H9 (cell line): Measurements from ENCODE around the gene SIGMAR1. TPM values are rescaled to one million over a fixed set of nuclear protein-coding genes. Genes with fewer than 3 reads are reported as not detected.
A peak's percentile ranks its signal among the peaks of the same experiment; 100 is the strongest.

Source experiments
- DNase-seq: peaks from one replicate; pipeline ENCODE4 v3.0.0-alpha.2; 2017
- H2AFZ ChIP-seq: one replicate; pipeline ENCODE4 v1.6.1; 2013; ENCODE audit warnings: mild to moderate bottlenecking, low read length, control low read depth, moderate library complexity
- H2AK5ac ChIP-seq: 2 replicates; pipeline ENCODE4 v1.6.1; 2013; ENCODE audit warnings: low read length, control low read depth, mixed read lengths; ENCODE audit not compliant: insufficient read length
- H2BK120ac ChIP-seq: one replicate; pipeline ENCODE4 v1.6.1; 2013; ENCODE audit warnings: low read depth, mild to moderate bottlenecking, low read length, control low read depth, inconsistent platforms; ENCODE audit not compliant: poor library complexity, severe bottlenecking
- H2BK12ac ChIP-seq: 2 replicates; pipeline ENCODE4 v1.6.1; 2013; ENCODE audit warnings: low read length, control low read depth, mixed read lengths, low read depth; ENCODE audit not compliant: insufficient read length
- H2BK15ac ChIP-seq: 2 replicates; pipeline ENCODE4 v1.6.1; 2013; ENCODE audit warnings: low read depth, low read length, control low read depth
- H2BK20ac ChIP-seq: one replicate; pipeline ENCODE4 v1.6.1; 2013; ENCODE audit warnings: low read depth, mild to moderate bottlenecking, low read length, control low read depth, inconsistent platforms; ENCODE audit not compliant: poor library complexity, severe bottlenecking
- H2BK5ac ChIP-seq: 2 replicates; pipeline ENCODE4 v1.6.1; 2013; ENCODE audit warnings: low read length, control low read depth, mixed read lengths; ENCODE audit not compliant: insufficient read length
- H3K14ac ChIP-seq: 2 replicates; pipeline ENCODE4 v1.6.1; 2013; ENCODE audit warnings: low read length, control low read depth; ENCODE audit not compliant: insufficient read depth
- H3K18ac ChIP-seq: 2 replicates; pipeline ENCODE4 v1.6.1; 2013; ENCODE audit warnings: low read depth, mild to moderate bottlenecking, mixed read lengths, low read length, control low read depth; ENCODE audit not compliant: insufficient read length
- H3K23ac ChIP-seq: 2 replicates; pipeline ENCODE4 v1.6.1; 2013; ENCODE audit warnings: low read length, control low read depth, mixed read lengths, low read depth; ENCODE audit not compliant: insufficient read length
- H3K23me2 ChIP-seq: 2 replicates; pipeline ENCODE4 v1.6.1; 2013; ENCODE audit warnings: low read depth, mild to moderate bottlenecking, mixed read lengths, low read length, control low read depth; ENCODE audit not compliant: insufficient read length, poor library complexity, severe bottlenecking
- H3K27ac ChIP-seq: 2 replicates; pipeline ENCODE4 v1.5.1; 2013; ENCODE audit warnings: low read length, control low read depth, mixed read lengths, low read depth; ENCODE audit not compliant: insufficient read length
- H3K27me3 ChIP-seq: 2 replicates; pipeline ENCODE4 v1.6.1; 2013; ENCODE audit warnings: low read length, control low read depth, inconsistent platforms; ENCODE audit not compliant: insufficient read depth
- H3K4ac ChIP-seq: 2 replicates; pipeline ENCODE4 v1.6.1; 2013; ENCODE audit warnings: low read depth, mild to moderate bottlenecking, control low read depth, inconsistent platforms, low read length, moderate library complexity
- H3K4me1 ChIP-seq: 2 replicates; pipeline ENCODE4 v1.6.1; 2013; ENCODE audit warnings: low read length, control low read depth, inconsistent platforms; ENCODE audit not compliant: insufficient read depth
- H3K4me2 ChIP-seq: 2 replicates; pipeline ENCODE4 v1.6.1; 2013; ENCODE audit warnings: low read length, control low read depth, mixed read lengths; ENCODE audit not compliant: insufficient read length, insufficient read depth
- H3K56ac ChIP-seq: 2 replicates; pipeline ENCODE4 v1.6.1; 2013; ENCODE audit warnings: low read depth, mild to moderate bottlenecking, mixed read lengths, low read length, control low read depth; ENCODE audit not compliant: insufficient read length
- H3K79me1 ChIP-seq: 2 replicates; pipeline ENCODE4 v1.6.1; 2013; ENCODE audit warnings: low read depth, mild to moderate bottlenecking, moderate library complexity, low read length, control low read depth, inconsistent platforms; ENCODE audit not compliant: insufficient read depth, poor library complexity, severe bottlenecking
- H3K79me2 ChIP-seq: 2 replicates; pipeline ENCODE4 v1.6.1; 2013; ENCODE audit warnings: low read length, control low read depth, inconsistent platforms; ENCODE audit not compliant: insufficient read depth
- H3K9ac ChIP-seq: 2 replicates; pipeline ENCODE4 v1.6.1; 2013; ENCODE audit warnings: low read length, control low read depth, mixed read lengths; ENCODE audit not compliant: insufficient read length; ENCODE audit errors: extremely low read depth
- H3K9me3 ChIP-seq: one replicate; pipeline ENCODE4 v1.6.1; 2013; ENCODE audit warnings: low read depth, low read length, inconsistent platforms; ENCODE audit not compliant: control insufficient read depth
- H3T11ph ChIP-seq: one replicate; pipeline ENCODE4 v1.6.1; 2013; ENCODE audit warnings: mild to moderate bottlenecking, low read length, control low read depth, inconsistent platforms
- H4K20me1 ChIP-seq: one replicate; pipeline ENCODE4 v1.6.1; 2013; ENCODE audit not compliant: control insufficient read depth, insufficient read length, insufficient read depth
- H4K5ac ChIP-seq: 2 replicates; pipeline ENCODE4 v1.6.1; 2013; ENCODE audit warnings: low read depth, mild to moderate bottlenecking, mixed read lengths, low read length, control low read depth; ENCODE audit not compliant: insufficient read length
- H4K8ac ChIP-seq: replicated peaks from 2 replicates; pipeline ENCODE4 v1.6.1; 2013; ENCODE audit warnings: low read length, control low read depth, mixed read lengths, low read depth; ENCODE audit not compliant: insufficient read length
- H4K91ac ChIP-seq: 2 replicates; pipeline ENCODE4 v1.6.1; 2013; ENCODE audit warnings: low read depth, mild to moderate bottlenecking, moderate library complexity, mixed read lengths, low read length, control low read depth; ENCODE audit not compliant: insufficient read length
- H3K27ac Mint-ChIP-seq, 3 experiments: 2 replicates in 2 of 3; 3 replicates in 1 of 3; pipeline ENCODE4 v1.8.0; 2020 to 2021; ENCODE audit warnings: mixed read lengths in 3 of 3, mild to moderate bottlenecking in 1 of 3, moderate library complexity in 1 of 3
- H3K27me3 Mint-ChIP-seq: 2 replicates; pipeline ENCODE4 v1.8.0; 2021; ENCODE audit warnings: low read depth, mild to moderate bottlenecking, moderate library complexity, mixed read lengths
- H3K36me3 Mint-ChIP-seq, 3 experiments: 2 replicates in 2 of 3; 3 replicates in 1 of 3; pipeline ENCODE4 v1.8.0; 2020 to 2021; ENCODE audit warnings: low read depth in 3 of 3, mixed read lengths in 3 of 3; ENCODE audit not compliant: insufficient read depth in 1 of 3
- H3K4me1 Mint-ChIP-seq, 2 experiments: 2 replicates each; pipeline ENCODE4 v1.8.0; 2020; ENCODE audit warnings: mixed read lengths in 2 of 2
- H3K4me3 Mint-ChIP-seq, 2 experiments: 2 replicates in 1 of 2; 3 replicates in 1 of 2; pipeline ENCODE4 v1.8.0; 2020 to 2021; ENCODE audit warnings: mild to moderate bottlenecking in 2 of 2, mixed read lengths in 2 of 2, moderate library complexity in 1 of 2
- H3K9me3 Mint-ChIP-seq, 2 experiments: 2 replicates in 1 of 2; 3 replicates in 1 of 2; pipeline ENCODE4 v1.8.0; 2020; ENCODE audit warnings: mild to moderate bottlenecking in 2 of 2, mixed read lengths in 2 of 2, moderate library complexity in 1 of 2
- CTCF ChIP-seq: fragments of 200-600 bp; sonication (generic); conservative IDR thresholded peaks from 3 replicates; pipeline ENCODE4 v1.8.0; 2021; ENCODE audit warnings: antibody characterized with exemption, mild to moderate bottlenecking
- WGBS: extraction: QIAGEN DNeasy Blood & Tissue Kit; methylation state at CpG from one replicate; pipeline ENCODE4 v1.1.7; 2013; ENCODE audit warnings: missing lambda C conversion rate, low lambda C conversion rate, mixed read lengths; ENCODE audit not compliant: insufficient read length; ENCODE audit errors: extremely low coverage; 5-methylcytosine and 5-hydroxymethylcytosine counted together
- long read RNA-seq: library from polyadenylated mRNA; unstranded; transcript quantifications from one replicate; pipeline ENCODE4 v2.0.0, GENCODE V29; 2020
- total RNA-seq: library from RNA; stranded (reverse); gene quantifications from 2 replicates; pipeline ENCODE4 v1.2.1, GENCODE V29; 2021

SIGMAR1 gene
- 68.2 and 68.3 TPM in 2 replicates for total RNA-seq
- long read RNA-seq, transcript SIGMAR1-202 (4 exons, 1,582 nt): minor isoform, 7 of 378 reads
- long read RNA-seq, transcript SIGMAR1-207 (3 exons, 610 nt): minor isoform, 12 of 378 reads
- long read RNA-seq, transcript SIGMAR1-201 (4 exons, 1,656 nt): major isoform, 309 of 378 reads
- long read RNA-seq, transcript SIGMAR1-205 (3 exons, 840 nt): minor isoform, 9 of 378 reads
- long read RNA-seq, partial matches to known transcripts: 4 of 378 reads
- long read RNA-seq, other reads (novel, unspliced or antisense): 34 of 378 reads

DNA sequence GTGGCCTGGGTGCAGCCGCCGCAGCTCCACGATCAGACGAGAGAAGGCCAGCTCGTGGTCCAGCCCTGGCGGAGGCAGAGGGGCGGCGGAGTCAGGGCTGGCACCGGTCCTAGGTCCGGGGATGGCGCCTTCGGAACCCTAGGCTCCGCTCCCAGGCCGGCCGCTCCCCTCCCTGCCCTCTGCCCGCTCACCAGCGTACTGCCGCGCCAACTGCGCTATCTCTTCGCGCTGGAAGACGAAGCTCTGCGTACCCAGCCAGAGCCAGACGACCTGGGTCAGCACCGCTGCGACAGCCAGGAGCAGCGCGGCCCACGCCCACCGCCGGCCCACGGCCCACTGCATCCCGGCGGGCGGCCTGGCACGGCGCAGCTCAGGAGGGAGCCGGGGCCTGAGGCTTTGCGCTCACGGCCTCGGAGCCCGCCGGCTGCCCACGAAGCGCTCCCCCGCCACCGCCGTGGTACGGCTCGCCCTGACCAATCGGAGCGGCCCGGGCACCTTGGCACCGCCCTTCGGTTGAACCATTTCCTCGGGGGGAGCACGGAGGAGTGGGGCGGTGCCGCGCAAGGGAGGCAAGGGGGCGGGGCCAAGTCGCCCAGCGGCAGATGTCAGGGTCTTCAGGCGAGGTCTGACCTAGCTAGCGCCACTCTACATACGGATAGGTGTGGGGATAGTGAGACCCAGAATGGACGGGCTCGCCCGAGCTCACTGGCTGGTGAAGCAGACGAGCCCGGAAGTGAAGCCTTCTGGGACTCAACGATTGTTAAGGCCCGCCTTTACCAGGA, at the start of gene SIGMAR1:
Gene SIGMAR1, minus strand, starts transcription at position 432 of the 782 bp plus-strand sequence. Its CDS starts 90 bp downstream, at position 342.
- no CpG with 5 or more reads among the region's 74 CpGs for WGBS
- H3K4me1 ChIP-seq: peaks cover 4% of the 10 kb centered on the region; the same call in 1 of the 2 replicates
- H3K27ac Mint-ChIP-seq: peak within 1 kb of the TSS in 2 of 3 experiments; percentile 64 to 82; a peak in 4 of 7 replicates
- H3K79me1 ChIP-seq: no peaks in the 10 kb centered on the region
- peak within 1 kb of the TSS; percentile 54 for H3K9ac ChIP-seq
- H3K4ac ChIP-seq: no peak within 1 kb of the TSS
- H3K4me2 ChIP-seq: peak within 1 kb of the TSS; percentile 75
- no peaks in the 10 kb centered on the region for H4K20me1 ChIP-seq
- H2BK20ac ChIP-seq: no peak within 1 kb of the TSS
- no peaks in the 10 kb centered on the region for H3K27me3 ChIP-seq
- no peaks in the 10 kb centered on the region for H3K9me3 Mint-ChIP-seq
- H2BK15ac ChIP-seq: no peak within 1 kb of the TSS
- H3K27ac ChIP-seq: no peak within 1 kb of the TSS
- no peak within 1 kb of the TSS for H2AFZ ChIP-seq
- H3K27me3 Mint-ChIP-seq: peaks cover 14% of the 10 kb centered on the region
- peak; percentile 95 for DNase-seq
- no peak for TF ChIP-seq CTCF
- H3K79me2 ChIP-seq: no peaks in the 10 kb centered on the region; the same call in 1 of the 2 replicates
- no peak within 1 kb of the TSS for H2BK5ac ChIP-seq
- H3K23ac ChIP-seq: no peak within 1 kb of the TSS
- H3K36me3 Mint-ChIP-seq: peaks cover 2 to 15% (median 10%) of the 10 kb centered on the region in 3 experiments; a peak in 6 of 7 replicates
- peaks cover 17 to 27% of the 10 kb centered on the region in 2 experiments for H3K4me1 Mint-ChIP-seq
- H2AK5ac ChIP-seq: no peak within 1 kb of the TSS
- peak within 1 kb of the TSS; percentile 36 for H3K18ac ChIP-seq
- H3K23me2 ChIP-seq: peaks cover 11% of the 10 kb centered on the region
- H3K56ac ChIP-seq: no peak within 1 kb of the TSS
- H4K8ac ChIP-seq: no peak within 1 kb of the TSS
- no peak within 1 kb of the TSS for H3T11ph ChIP-seq
- no peak within 1 kb of the TSS for H4K91ac ChIP-seq
- H3K9me3 ChIP-seq: no peaks in the 10 kb centered on the region
- peak within 1 kb of the TSS; percentile 85 for H3K14ac ChIP-seq
- H2BK120ac ChIP-seq: no peak within 1 kb of the TSS
- H3K4me3 Mint-ChIP-seq: peak within 1 kb of the TSS; percentile 87 to 89
- H4K5ac ChIP-seq: no peak within 1 kb of the TSS
- no peak within 1 kb of the TSS for H2BK12ac ChIP-seq
